Measurements from ENCODE around the gene ABAT. TPM values are rescaled to one million over a fixed set of nuclear protein-coding genes. Genes with fewer than 3 reads are reported as not detected.

The ABAT gene
- total RNA-seq, 1 experiment from 2014 or later = 0.16 TPM

DNA sequence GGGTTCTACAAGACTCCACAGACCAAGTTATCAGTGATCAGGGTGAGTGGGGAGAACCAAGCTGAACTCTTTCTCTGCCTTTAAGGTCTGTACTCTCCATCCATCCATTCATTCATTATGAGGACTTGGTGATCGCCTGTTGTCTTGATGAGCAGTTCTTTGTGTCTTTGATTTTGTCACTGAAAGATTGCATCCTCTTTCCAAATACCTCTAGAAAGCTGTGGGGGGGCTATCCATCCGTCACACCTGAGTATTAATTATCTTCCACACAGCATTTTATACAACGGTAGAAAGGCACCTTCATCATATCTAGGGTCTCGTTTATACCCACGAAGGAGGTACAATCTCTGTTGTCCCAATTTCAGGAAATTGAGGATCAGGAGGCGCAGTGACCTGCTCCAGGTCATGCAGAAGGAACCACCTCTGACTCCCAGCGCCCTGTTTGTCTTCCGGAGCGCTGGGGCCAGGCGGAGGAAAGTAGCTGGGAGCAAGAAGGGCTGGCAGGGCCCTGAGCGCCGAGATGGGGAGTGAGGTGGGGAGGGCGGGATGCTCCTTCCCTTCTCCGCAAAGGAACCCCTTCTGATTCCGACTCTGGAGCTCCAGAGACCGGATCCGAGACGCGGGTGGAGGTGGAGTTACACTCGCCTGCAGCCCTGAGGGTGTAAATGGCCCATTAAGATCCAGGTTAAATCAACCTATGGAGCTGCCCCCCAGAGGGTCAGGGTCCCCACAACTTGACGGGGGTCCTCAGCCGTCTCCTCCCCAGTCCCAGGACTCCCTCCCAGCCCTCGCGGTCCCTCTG, 605 bp upstream of the ABAT start:
- no peaks in the 10 kb centered on the region for H3K9me3 ChIP-seq
- H3K27me3 ChIP-seq = peaks cover 16% of the 10 kb centered on the region
- no peak for DNase-seq
- H3K36me3 ChIP-seq = no peaks in the 10 kb centered on the region
- H3K4me3 ChIP-seq = no peak overlapping the region

DNA sequence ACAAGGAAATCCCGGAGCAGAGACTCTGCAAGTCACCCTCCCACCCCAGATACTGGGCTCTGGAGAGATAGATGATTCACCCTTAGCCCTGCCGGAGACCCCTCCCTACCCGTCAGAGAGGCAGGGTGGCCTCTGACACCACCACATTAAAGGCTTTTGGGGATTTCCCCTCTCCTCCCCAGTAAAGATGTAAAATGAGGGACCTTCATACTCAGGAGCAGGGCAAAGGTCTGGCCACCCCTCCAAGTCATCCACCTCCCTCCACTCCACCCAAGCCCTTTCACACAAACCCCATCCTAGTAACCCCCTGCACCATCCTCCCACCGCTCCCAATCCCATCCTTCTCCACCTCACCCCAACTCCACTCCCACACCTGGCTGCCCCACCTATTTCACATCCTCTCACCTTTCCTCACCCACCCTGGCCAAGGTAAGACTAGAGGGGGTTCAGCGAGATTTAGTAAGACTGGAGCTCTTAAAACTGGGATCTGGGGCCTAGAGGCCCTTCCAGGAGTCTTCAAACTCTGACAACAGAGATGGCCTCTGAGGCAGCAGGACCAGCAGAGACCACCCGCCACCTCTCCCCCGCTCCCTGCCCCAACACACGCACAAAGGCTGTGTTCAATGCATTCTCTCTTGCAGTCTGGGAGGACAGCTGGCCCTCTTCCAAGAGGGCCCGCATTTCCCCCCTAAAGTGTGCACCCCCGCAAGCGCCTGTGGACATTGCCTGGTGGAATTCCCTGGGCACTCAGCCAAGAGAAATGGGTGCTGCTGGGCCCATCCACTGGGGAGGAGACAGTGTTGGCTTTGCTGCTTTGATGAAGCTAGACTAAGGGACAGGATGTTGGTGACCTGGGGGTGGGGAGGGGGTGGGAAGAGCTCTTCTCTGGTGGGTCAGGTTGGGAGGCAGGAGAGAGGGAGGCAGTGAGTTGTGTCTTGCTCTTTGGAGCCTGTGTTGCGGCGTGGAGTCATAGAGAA, 1.1 kb downstream of the ABAT start:
- peaks cover 18% of the 10 kb centered on the region for H3K27me3 ChIP-seq
- no peaks in the 10 kb centered on the region for H3K36me3 ChIP-seq
- H3K9me3 ChIP-seq = peaks cover 4% of the 10 kb centered on the region; the same call in 1 of the 2 replicates
- no peak for DNase-seq
- no peak overlapping the region for H3K4me3 ChIP-seq

GRCh38 chr16:8676160-8676547, 1.7 kb downstream of the ABAT start:
- no peaks in the 10 kb centered on the region for H3K36me3 ChIP-seq
- no peak overlapping the region for H3K4me3 ChIP-seq
- peaks cover 4% of the 10 kb centered on the region; the same call in 1 of the 2 replicates for H3K9me3 ChIP-seq
- DNase-seq = no peak
- H3K27me3 ChIP-seq = peaks cover 23% of the 10 kb centered on the region

DNA sequence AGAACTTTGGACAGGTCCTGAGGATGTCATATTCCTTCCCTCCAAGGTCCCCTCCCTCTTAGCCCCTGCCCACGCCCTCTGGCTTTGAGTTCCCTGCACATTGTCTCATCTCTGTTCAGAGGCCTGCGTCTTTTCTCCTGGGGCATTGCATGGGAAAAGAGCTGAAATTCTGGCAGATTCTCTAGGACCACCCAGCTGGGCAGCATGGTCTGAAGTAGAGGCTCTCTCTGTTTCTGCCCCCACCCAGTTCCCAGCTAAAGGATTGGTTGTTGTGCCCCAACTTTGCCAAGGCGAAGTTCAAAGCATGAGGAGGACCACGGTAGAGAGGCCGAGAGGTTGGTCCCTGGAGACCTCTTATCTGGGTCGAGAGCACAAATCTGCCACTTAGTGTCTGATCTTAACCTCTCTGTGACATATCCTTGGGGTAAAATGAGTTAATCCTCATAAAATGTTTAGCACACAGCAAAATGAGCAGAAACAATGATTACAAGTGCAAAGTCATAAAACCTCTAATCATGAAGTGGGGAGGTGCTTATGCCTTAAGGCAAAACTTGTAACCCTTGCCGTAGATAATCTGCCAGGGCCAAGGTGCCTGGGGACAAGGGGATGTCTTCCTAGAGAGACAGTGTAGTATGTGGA, 2.4 kb downstream of the ABAT start:
- H3K4me3 ChIP-seq = no peak overlapping the region
- H3K9me3 ChIP-seq = peaks cover 4% of the 10 kb centered on the region; the same call in 1 of the 2 replicates
- peaks cover 23% of the 10 kb centered on the region for H3K27me3 ChIP-seq
- no peak for DNase-seq
- H3K36me3 ChIP-seq = no peaks in the 10 kb centered on the region

DNA sequence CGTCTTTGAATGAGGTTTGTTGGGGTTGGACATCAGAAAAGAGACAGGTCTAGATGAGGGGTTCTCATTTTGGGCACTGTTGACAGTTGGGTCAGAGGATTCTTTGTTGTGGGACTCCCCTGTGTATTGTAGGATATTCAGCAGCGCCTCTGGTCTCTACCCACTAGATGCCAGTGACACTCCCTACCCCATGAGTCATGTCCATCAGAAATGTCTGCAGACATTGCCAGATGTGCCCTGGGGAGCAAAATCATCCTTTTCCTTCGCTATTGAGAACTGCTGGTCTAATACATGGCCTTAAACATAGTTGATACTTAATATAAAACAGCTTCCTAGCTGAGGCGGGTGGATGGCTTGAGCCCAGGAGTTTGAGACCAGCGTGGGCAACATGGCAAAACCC, 3.1 kb downstream of the ABAT start:
- H3K36me3 ChIP-seq = no peaks in the 10 kb centered on the region
- H3K9me3 ChIP-seq = peaks cover 4% of the 10 kb centered on the region; the same call in 1 of the 2 replicates
- peak; percentile 28 for DNase-seq
- no peak overlapping the region for H3K4me3 ChIP-seq
- H3K27me3 ChIP-seq = peaks cover 23% of the 10 kb centered on the region

- no peaks in the 10 kb centered on the region for H3K36me3 ChIP-seq
- no peak overlapping the region for H3K4me3 ChIP-seq
- peaks cover 23% of the 10 kb centered on the region for H3K27me3 ChIP-seq
- DNase-seq = no peak
- peaks cover 4% of the 10 kb centered on the region; the same call in 1 of the 2 replicates for H3K9me3 ChIP-seq
These were observed 3.9 kb downstream of the ABAT start for GRCh38 chr16:8678068-8678927.

- Histone ChIP-seq H3K4me3 (no peak overlapping the region), H3K36me3 (no peaks in the 10 kb centered on the region), H3K9me3 (peaks cover 4% of the 10 kb centered on the region; the same call in 1 of the 2 replicates), H3K27me3 (peaks cover 23% of the 10 kb centered on the region)
- DNase-seq = no peak
These were observed 4.7 kb downstream of the ABAT start for GRCh38 chr16:8679151-8679550.

GRCh38 chr16:8682551-8683259, 8.3 kb downstream of the ABAT start:
- Histone ChIP-seq H3K9me3 (peaks cover 4% of the 10 kb centered on the region; the same call in 1 of the 2 replicates), H3K36me3 (no peaks in the 10 kb centered on the region), H3K27me3 (peaks cover 10% of the 10 kb centered on the region), H3K4me3 (no peak overlapping the region)
- DNase-seq = no peak

GRCh38 chr16:8683640-8684039, 9.2 kb downstream of the ABAT start:
- Histone ChIP-seq H3K36me3 (no peaks in the 10 kb centered on the region), H3K9me3 (peaks cover 4% of the 10 kb centered on the region; the same call in 1 of the 2 replicates), H3K27me3 (peaks cover 9% of the 10 kb centered on the region), H3K4me3 (no peak overlapping the region)
- DNase-seq = no peak

GRCh38 chr16:8685617-8686016, 11.2 kb downstream of the ABAT start:
- DNase-seq = no peak
- peaks cover 9% of the 10 kb centered on the region for H3K9me3 ChIP-seq
- H3K27me3 ChIP-seq = peaks cover 5% of the 10 kb centered on the region
- no peaks in the 10 kb centered on the region for H3K36me3 ChIP-seq
- no peak overlapping the region for H3K4me3 ChIP-seq

DNA sequence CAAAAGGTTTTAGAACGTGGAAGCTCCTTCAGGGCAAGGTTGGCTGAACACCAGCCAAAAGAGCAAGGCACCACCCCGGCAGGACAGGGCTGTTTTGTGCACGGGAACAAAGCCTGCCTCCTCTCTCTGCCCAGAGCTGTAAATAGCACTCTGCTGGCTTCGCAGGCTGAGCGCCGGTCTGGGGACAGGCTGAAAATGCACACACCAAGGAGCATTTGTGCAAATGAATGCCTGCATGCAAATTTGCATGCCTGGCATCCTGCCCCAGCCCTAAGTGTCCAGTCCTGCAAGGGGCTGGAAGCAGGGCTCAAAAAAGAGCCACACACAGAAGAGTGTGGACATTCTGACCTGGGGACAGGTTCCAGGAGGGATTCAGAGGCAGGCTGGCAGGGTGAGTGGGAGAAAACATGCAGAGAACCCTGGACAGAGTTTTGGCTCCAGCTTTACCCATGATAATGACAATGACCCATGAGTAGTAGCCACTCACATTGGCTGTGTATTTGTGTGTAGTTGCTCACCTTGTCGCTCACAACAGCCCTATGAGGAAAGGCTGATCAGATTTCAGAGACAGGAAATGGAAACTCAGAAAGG, 11.7 kb downstream of the ABAT start:
- Histone ChIP-seq H3K9me3 (peaks cover 9% of the 10 kb centered on the region), H3K36me3 (no peaks in the 10 kb centered on the region), H3K4me3 (no peak overlapping the region), H3K27me3 (peaks cover 2% of the 10 kb centered on the region)
- no peak for DNase-seq

- Histone ChIP-seq H3K9me3 (peaks cover 9% of the 10 kb centered on the region), H3K4me3 (no peak overlapping the region), H3K27me3 (peaks cover 2% of the 10 kb centered on the region), H3K36me3 (no peaks in the 10 kb centered on the region)
- no peak for DNase-seq
These were observed 12.5 kb downstream of the ABAT start for GRCh38 chr16:8686879-8687278.

GRCh38 chr16:8689686-8690085, 15.3 kb downstream of the ABAT start:
- DNase-seq = no peak
- Histone ChIP-seq H3K36me3 (no peaks in the 10 kb centered on the region), H3K27me3 (no peaks in the 10 kb centered on the region; the same call in none of the 2 replicates), H3K4me3 (no peak overlapping the region), H3K9me3 (peaks cover 9% of the 10 kb centered on the region)

- H3K4me3 ChIP-seq = no peak overlapping the region
- peaks cover 2% of the 10 kb centered on the region; the same call in 1 of the 2 replicates for H3K27me3 ChIP-seq
- peaks cover 9% of the 10 kb centered on the region for H3K9me3 ChIP-seq
- H3K36me3 ChIP-seq = no peaks in the 10 kb centered on the region
- no peak for DNase-seq
These were observed 17.3 kb downstream of the ABAT start for GRCh38 chr16:8691728-8692127.
